Measurements from ENCODE around the gene PSAP.

Gene PSAP

DNA sequence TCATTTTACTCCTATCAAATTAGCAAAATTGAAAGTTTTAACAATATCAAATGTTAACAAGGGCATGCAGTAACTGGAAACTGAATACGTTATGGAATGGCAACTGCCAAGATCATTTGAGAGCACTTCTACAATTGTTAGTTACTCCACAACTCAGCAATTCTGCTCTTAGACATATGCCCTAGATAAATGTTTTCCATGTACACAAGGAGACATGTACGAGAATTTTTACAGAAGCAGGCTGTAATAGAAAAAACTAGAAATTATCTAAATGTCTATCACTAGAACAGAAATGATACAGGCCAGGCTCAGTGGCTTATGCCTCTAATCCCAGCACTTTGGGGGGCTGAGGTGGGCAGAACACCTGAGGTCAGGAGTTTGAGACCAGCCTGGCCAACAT lies 7.0 kb downstream of the PSAP start:
- no peak for DNase-seq

- DNase-seq = no peak
These were observed 8.0 kb downstream of the PSAP start for GRCh38 chr10:71842856-71843686.

DNA sequence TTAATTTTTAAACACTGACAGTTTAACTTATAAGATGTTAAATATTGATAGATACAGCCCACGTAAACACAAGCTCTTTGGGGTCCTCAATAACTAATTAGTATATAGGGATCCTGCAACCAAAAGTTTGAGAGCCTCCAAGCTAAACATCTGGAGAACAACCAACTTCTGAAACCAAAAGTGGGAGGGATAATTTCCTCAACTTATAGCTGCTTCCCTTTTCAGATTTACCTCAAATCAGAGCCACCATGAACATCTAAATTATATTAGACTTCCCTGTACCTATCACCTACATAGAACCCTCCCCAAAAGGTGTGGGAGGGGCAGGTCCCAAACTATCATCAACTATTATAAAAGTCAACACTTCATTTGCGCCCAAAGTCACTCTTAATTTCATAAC lies 8.6 kb downstream of the PSAP start:
- no peak for DNase-seq

DNA sequence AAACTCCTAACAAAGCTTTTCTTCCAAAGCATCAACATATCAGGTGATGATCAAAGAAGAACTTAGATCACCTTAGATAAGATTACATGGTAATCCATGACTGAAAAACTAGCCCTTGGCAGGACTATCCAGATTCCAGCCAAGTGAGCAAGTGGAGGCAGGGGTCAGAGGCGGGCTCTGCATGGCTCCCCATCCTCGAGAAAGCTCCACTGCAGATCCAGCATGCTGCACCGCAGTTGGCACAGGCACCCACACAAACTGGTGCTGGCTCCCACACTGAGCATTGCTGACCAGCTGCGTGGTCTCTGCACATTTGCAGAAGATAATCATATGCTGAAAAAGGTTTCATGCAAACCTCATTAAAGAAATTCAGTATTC lies 10.1 kb downstream of the PSAP start:
- DNase-seq = no peak

- no peak for DNase-seq
These were observed 10.7 kb downstream of the PSAP start for GRCh38 chr10:71840177-71840957.

DNA sequence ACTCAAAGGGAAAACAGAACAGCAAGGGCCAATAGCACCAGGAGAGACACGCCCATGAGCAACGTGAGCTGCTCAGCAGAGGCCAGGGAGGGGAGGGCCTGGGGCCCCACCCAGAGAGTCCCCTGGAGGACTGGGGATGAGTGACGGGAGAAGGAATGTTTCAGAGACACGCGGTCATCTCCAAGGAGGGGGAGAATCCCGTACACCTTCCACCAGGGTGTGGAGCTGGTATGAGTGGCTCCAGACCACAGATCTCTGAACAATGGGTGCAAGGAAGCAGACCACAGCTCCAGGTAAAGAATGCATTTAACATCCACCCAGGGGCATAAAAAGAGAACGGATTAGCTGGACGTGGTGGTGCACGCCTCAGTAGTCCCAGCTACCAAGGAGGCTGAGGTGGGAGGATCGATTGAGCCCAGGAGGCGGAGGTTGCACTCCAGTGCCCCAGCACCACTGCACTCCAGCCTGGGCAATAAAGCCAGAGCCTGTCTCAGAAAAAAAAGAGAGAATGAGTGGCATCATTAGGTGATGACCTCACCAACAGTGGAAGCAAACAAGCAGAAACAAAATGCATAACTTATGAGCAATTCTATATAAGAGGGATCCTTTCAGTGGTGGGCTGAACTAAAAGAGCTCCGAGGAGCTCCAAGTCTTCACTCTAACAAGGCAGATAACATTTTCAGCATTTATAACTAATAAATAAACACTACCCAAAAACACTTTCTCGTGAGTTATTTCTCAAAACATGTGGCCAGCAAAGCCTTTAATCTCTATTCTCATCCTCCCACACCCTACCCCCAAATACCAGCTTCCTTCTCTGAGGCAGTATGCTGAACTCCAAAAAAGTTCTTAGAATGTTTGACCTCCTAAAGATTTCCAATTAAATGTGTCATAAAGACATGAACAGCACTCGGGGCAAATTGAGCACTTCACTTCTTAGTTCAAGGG lies 12.5 kb downstream of the PSAP start:
- DNase-seq = no peak

DNA sequence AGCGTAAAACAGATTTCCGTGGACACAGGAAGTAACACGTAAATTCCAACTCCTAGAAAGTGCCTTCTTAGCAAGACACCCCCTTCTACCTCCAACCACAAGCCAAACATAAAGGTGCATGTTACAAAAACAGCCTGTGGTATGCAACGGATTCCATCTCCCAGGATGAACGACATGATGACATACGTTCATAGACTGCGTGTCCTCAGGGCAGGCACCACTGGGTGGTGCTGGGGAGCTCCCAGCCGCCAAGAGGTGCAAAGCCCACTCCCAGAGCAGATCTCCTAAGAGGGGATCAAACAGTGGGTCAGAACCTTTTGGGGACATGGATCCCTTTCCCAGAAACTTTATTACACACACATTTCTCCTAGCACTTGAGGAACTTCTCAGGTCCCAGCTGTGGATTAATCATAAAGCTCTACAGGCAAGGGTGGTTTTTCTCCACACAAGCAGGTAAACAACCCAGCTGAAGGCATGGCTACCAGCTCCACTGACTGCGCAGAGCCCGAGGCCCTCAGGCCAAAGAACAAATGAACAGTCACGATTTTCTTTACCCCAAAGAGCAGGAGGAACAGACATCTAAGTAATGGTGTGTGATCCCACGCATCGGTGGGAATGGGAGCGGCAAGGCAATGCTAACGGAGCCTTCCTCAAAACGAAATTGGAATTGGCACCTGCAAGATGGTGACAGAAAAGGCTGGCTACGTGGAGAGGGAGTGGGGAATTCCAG lies 13.8 kb downstream of the PSAP start:
- no peak for DNase-seq

DNA sequence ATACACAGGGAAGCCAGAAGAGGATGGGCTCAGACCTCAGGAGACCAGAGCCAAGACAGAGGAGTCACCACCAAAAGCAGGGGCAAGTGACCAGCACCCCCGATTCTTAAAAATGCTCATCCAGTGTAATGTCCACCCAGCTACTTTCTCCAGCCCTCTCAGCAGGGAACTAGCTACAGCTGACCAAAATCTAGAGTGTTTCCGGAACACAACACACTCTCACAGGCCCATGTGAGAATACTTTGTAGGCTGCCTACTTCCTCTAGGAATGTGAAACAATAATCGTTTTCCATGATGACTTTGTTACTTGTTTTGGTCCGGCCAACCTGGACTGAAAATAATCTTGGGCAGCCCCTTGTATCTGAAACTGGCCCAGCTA lies 14.5 kb downstream of the PSAP start:
- no peak for DNase-seq

DNA sequence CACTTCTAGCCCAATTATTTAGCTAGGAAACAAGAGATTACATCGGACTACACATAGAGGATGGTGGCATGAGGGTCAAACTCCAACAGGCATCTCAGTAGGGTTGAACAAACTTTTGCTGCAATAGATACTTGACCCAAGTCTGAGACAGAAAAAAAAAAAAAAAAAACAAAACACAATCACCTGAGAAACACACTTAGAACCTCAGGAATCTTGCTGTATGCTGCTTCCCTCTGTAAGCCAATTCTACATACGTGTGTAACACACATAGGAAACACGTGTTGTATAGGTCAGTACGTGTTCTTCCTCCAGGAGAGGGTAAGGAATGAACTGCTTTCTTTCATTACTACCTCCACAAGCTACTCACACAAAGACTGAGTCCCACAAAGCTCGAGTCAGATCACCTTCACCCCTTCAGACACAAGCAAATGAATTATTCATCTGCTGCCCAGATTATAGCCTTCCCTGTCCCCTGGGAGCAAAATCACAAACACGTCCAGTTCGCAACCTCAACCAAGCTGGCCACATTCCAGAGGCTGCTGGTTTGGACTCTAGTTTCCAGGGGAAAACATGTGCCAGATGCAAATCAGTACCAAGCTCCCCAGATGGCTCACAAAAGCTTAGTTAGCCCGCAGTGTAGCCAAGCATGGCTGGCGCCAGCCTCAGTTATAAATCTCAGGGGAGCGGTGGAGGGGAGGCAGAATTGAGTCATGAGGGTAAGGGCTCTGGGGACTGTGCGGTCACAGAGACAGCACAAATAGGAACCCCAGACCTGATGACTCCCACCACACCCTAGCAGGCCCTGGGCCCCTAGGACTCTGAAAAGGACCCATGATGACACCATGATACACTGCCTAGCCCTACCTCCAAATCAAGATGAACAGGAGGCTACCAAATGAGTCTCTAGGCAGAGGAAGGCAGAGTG lies 15.1 kb downstream of the PSAP start:
- no peak for DNase-seq

GRCh38 chr10:71834343-71834674 lies 16.7 kb downstream of the PSAP start:
- DNase-seq = no peak

DNA sequence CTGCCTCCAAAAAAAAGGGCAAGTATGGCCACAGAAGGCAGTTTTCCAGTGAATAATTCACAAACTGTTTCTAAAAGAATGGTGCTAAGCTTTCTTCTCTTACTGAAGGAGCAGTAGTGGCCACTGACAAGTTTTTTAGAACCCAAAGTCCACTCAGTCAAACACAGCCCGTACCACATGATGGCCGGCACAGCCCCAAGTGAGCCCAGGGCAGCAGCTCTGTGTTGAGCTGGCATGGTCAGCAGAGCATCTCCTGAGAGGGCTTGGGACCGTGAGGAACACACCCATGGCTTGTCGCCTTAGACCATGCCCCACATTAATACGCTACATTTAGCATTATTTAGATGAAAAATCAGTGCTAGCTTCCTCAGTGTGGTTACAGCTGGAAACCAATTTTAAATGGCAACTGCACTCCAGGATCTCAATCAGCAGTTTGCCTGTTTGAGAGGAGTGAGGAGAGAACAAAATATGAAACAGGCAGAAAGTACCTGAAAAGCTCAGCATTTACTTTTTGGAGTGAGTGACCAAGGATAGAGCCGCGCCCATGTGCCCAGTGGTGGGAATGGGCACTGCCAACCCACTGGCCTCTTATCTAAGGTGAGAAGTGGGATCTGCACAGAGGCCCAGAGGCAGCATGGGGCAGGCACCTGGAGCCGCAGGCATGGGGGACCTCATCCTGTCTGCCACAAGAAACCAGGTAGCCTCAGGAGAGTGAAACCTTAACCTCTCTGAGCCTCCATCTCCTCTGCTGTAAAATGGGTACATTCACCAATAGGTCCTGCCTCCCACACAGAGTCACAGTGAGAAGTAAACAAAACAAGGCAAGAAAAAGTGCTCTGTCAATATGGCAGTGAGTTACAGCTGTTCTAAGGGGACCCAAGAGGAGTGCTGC lies 17.4 kb downstream of the PSAP start:
- no peak for DNase-seq

- no peak for DNase-seq
These were observed 18.1 kb downstream of the PSAP start for GRCh38 chr10:71832967-71833366.

- peak; percentile 66 for DNase-seq
These were observed 19.2 kb downstream of the PSAP start for GRCh38 chr10:71831646-71832552.

DNA sequence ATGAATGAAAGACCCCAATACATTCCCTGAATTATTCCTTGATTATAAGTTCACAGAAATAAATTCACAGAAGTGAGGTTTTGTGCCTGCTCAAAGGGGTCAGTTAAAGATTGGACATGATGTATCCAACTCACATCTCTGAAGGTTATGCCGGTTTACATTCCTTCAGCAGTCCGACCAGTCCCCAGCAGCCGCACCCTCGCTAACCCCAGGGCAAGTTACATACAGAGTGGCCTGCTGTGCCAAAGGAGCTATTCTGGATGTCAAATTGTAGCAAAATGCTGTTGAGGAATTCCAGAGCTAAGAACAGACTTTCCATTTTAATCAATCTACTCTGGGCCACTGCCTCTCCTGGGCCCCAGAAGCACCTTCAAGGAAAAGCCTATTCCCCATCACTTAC lies 20.3 kb downstream of the PSAP start:
- DNase-seq = no peak

DNA sequence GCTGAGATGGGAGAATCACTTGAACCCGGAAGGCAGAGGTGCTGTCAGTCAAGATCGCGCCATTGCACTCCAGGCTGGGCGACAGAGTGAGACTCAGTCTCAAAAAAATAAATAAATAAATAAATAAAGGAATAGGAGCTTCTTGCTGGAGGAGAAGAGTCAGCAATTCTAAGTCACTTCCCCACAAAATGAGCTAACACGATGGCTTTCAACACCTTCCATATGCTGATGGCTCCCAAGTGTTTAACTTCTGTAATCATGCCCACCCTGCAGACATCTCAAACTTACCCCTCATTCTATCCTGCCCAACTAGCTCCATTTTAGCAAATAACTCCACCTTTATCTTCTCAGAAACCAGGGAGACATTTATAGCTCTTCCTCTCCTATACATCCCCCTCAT lies 21.2 kb downstream of the PSAP start:
- no peak for DNase-seq

DNA sequence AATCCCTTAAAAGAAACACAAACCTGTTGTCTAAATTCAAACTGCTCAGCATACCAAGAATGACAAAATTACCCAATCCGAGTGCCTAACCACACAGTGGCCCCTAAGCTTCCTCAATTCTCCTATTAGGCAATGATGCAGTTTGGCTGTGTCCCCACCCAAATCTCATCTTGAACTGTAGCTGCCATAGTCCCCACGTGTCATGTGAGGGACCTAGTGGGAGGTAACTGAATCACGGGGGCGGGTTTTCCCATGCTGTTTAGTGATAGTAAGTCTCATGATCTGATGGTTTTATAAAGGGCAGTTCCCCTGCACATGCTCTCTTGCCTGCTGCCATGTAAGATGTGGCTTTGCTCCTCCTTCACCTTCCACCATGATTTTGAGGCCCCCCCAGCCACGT lies 21.9 kb downstream of the PSAP start:
- no peak for DNase-seq

DNA sequence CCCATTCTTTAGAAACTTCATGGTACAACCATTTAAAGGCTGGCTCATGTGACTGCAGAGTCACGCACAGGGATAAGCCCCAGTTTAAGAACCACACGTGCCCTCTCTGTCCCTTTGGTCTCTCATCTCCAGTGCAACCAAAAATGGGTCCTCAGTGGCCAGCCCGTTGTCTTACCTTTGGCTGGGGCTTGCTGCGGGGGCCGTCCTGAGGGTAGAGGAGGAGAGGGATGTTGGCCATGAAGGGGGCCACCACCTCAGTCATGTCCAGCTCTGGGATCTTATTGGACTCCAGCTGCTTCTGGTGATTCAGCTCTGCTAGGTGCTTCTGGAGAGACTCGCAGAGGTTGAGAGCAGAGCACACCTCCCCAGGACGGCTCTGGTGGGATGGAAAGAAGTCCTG lies 22.3 kb downstream of the PSAP start:
- DNase-seq = no peak

DNA sequence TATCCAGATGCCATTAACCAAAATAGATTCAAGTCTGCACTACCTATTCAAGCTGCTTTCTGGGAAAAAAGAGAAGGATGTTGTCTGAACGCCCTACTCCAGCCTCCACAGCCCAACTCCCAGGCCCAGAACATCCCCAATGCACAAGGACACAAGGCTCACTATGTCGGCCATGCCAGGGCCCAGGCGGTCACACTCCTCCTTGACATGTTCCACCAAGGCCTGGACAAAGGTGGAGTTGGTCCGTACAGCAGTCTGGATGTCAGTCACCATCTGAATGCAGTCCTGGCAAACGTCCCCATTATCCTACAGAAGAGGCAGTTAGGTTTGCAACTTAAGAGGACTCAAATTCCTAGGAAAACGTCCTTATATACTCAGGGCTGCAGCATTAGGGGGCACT lies 23.2 kb downstream of the PSAP start:
- DNase-seq = no peak

DNA sequence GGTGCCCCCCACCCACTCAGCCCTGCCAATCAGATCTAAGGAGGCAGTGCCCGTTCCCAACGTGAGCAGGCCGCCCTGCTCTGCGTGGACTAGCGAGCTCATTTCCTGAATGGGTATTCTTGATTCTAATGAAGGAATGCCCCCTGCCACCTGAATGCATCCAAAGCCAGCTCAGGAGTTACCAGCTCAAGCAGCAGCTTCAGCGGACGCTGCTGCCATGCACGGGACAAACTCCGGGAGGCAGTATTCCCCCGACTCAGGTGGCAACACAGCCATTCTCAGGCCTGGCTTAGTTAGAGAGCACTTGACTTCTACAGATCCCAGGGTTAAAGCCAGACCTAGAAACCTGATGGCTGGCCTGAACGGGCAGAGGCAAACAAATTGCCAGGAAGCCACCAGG lies 25.8 kb downstream of the PSAP start:
- DNase-seq = no peak

Measured in 8988T (cell line).